SU-DHL-6 (cell line): Measurements from ENCODE around the gene PGGHG.
A peak's percentile ranks its signal among the peaks of the same experiment; 100 is the strongest.

Source experiments
- H2AFZ ChIP-seq: fragments of 200-600 bp; sonication (generic); 2 replicates; pipeline ENCODE4 v1.6.1; 2014; ENCODE audit warnings: low read depth, mild to moderate bottlenecking, moderate library complexity, mixed read lengths, antibody characterized with exemption, low read length; ENCODE audit not compliant: severe bottlenecking
- H3F3A ChIP-seq: fragments of 200-600 bp; shearing (Covaris generic); 2 replicates; pipeline ENCODE4 v1.6.0; 2016; ENCODE audit warnings: antibody characterized with exemption, mild to moderate bottlenecking; ENCODE audit not compliant: insufficient read depth
- H3K27ac ChIP-seq: fragments of 200-600 bp; sonication (generic); 2 replicates; pipeline ENCODE4 v1.5.1; 2016; ENCODE audit warnings: low read depth, mild to moderate bottlenecking, low read length, moderate library complexity, mixed read lengths
- H3K27me3 ChIP-seq: fragments of 200-600 bp; sonication (generic), shearing (Covaris generic); 2 replicates; pipeline ENCODE4 v1.6.0; 2014; ENCODE audit warnings: mild to moderate bottlenecking, low read length
- H3K36me3 ChIP-seq: fragments of 200-600 bp; sonication (generic); 2 replicates; pipeline ENCODE4 v1.6.1; 2014; ENCODE audit warnings: mild to moderate bottlenecking, low read length, mixed read lengths
- H3K4me2 ChIP-seq: fragments of 300-600, 200-600 bp; shearing (Covaris generic), sonication (generic); 2 replicates; pipeline ENCODE4 v1.6.0; 2014; ENCODE audit warnings: low read length, low read depth, mild to moderate bottlenecking; ENCODE audit not compliant: poor library complexity, severe bottlenecking
- H3K4me3 ChIP-seq: fragments of 200-600 bp; sonication (generic); 2 replicates; pipeline ENCODE4 v1.5.1; 2014; ENCODE audit warnings: antibody characterized with exemption, low read length, mild to moderate bottlenecking, mixed read lengths; ENCODE audit not compliant: insufficient read depth, poor library complexity, severe bottlenecking
- H3K79me2 ChIP-seq: fragments of 200-600 bp; sonication (generic); 2 replicates; pipeline ENCODE4 v1.6.1; 2014; ENCODE audit warnings: mild to moderate bottlenecking, low read length, moderate library complexity; ENCODE audit not compliant: insufficient read depth
- H3K9ac ChIP-seq: fragments of 200-600 bp; sonication (generic); 2 replicates; pipeline ENCODE4 v1.7.0; 2014; ENCODE audit warnings: mild to moderate bottlenecking, low read length
- H3K9me2 ChIP-seq: fragments of 200-600 bp; sonication (generic); replicated peaks from 2 replicates; pipeline ENCODE4 v1.6.1; 2014; ENCODE audit warnings: low read length; ENCODE audit not compliant: insufficient read depth
- H3K9me3 ChIP-seq: fragments of 200-600 bp; sonication (generic); 2 replicates; pipeline ENCODE4 v1.6.1; 2014; ENCODE audit warnings: low read length, mixed read lengths; ENCODE audit not compliant: insufficient read depth
- H4K20me1 ChIP-seq: fragments of 200-600 bp; sonication (generic); 2 replicates; pipeline ENCODE4 v1.6.1; 2014; ENCODE audit warnings: low read depth, mild to moderate bottlenecking, antibody characterized with exemption, low read length, moderate library complexity, mixed read lengths
- CTCF ChIP-seq: fragments of 200-600 bp; sonication (generic); IDR thresholded peaks from one replicate; pipeline ENCODE4 v1.5.1; 2017; ENCODE audit warnings: antibody characterized with exemption, mild to moderate bottlenecking, low read length, moderate library complexity; ENCODE audit not compliant: insufficient read depth, poor library complexity, severe bottlenecking
- EZH2phosphoT487 ChIP-seq: fragments of 200-600 bp; sonication (generic), shearing (Covaris generic); conservative IDR thresholded peaks from 2 replicates; pipeline ENCODE4 v1.6.1; 2018; ENCODE audit warnings: mild to moderate bottlenecking, antibody characterized with exemption, low read length, moderate library complexity, mixed read lengths

PGGHG gene

GRCh38 chr11:288478-289397, at the start of gene PGGHG:
PGGHG (plus strand) TSS chr11:289126; CDS start chr11:289817, 691 bp downstream.
- peak within 1 kb of the TSS; percentile 78 for H3K4me3 ChIP-seq
- H3K9me3 ChIP-seq = no peaks in the 10 kb centered on the region
- no peaks in the 10 kb centered on the region for H3K79me2 ChIP-seq
- no peak within 1 kb of the TSS for H3K27ac ChIP-seq
- H3K9me2 ChIP-seq = no peaks in the 10 kb centered on the region
- H3F3A ChIP-seq = no peaks in the 10 kb centered on the region
- H4K20me1 ChIP-seq = no peaks in the 10 kb centered on the region
- H2AFZ ChIP-seq = peak within 1 kb of the TSS; percentile 99
- TF ChIP-seq EZH2phosphoT487 = no peak
- no peak for TF ChIP-seq CTCF
- no peaks in the 10 kb centered on the region for H3K36me3 ChIP-seq
- H3K27me3 ChIP-seq = no peaks in the 10 kb centered on the region
- H3K9ac ChIP-seq = peak within 1 kb of the TSS; percentile 61
- peak within 1 kb of the TSS; percentile 90 for H3K4me2 ChIP-seq

GRCh38 chr11:240315-240714, 48.6 kb upstream of the PGGHG start:
- TF ChIP-seq CTCF (no peak), EZH2phosphoT487 (no peak)
- Histone ChIP-seq H3F3A (peaks cover 11% of the 10 kb centered on the region), H4K20me1 (peaks cover 4% of the 10 kb centered on the region; the same call in 1 of the 2 replicates), H3K4me2 (no peak overlapping the region), H3K79me2 (peaks cover 43% of the 10 kb centered on the region), H3K4me3 (no peak overlapping the region), H3K27ac (no peak overlapping the region), H3K27me3 (no peaks in the 10 kb centered on the region), H3K9me3 (no peaks in the 10 kb centered on the region), H3K9ac (no peak overlapping the region), H3K9me2 (no peaks in the 10 kb centered on the region), H3K36me3 (peaks cover 25% of the 10 kb centered on the region; the same call in 1 of the 2 replicates), H2AFZ (no peak overlapping the region)

GRCh38 chr11:241634-242033, 47.3 kb upstream of the PGGHG start:
- Histone ChIP-seq H3K9me3 (no peaks in the 10 kb centered on the region), H3K36me3 (peaks cover 33% of the 10 kb centered on the region), H3K4me3 (no peak overlapping the region), H3K4me2 (no peak overlapping the region), H2AFZ (no peak overlapping the region), H3K9ac (no peak overlapping the region), H3K27ac (no peak overlapping the region), H3K79me2 (peaks cover 43% of the 10 kb centered on the region), H3K9me2 (no peaks in the 10 kb centered on the region), H4K20me1 (peaks cover 4% of the 10 kb centered on the region; the same call in 1 of the 2 replicates), H3F3A (peaks cover 9% of the 10 kb centered on the region), H3K27me3 (no peaks in the 10 kb centered on the region)
- no peak for TF ChIP-seq CTCF
- no peak for TF ChIP-seq EZH2phosphoT487
